Measurements from ENCODE around the gene DDIT4. TPM values are rescaled to one million over a fixed set of nuclear protein-coding genes. Genes with fewer than 3 reads are reported as not detected.

The DDIT4 gene
- total and polyA plus RNA-seq, 9 of the 15 experiments (the other 6 are each of a cell fraction or from before 2014, with no cell fraction given), result 8.2 to 675 (median 159) TPM

GRCh38 chr10:72276421-72277339, 3.0 kb downstream of the DDIT4 start:
- H3K9ac ChIP-seq (ENCODE audit: insufficient read depth in 1 of 2, low read depth in 2 of 2, low read length in 2 of 2), result peak overlapping the region; percentile 86 to 91; a peak in 3 of 4 replicates
- POLR2A ChIA-PET, result interaction anchor here (0.6 to 10.1 kb wide), 28 partner anchors 8 to 659 kb away, joined by 3 to 277 read pairs (median 11); partner anchors contain the start of genes ANAPC16 and ASCC1
- peak overlapping the region; percentile 95 for H3K4me2 ChIP-seq (ENCODE audit: insufficient read depth, low read length)
- DNase-seq (ENCODE audit: extremely low read depth in 1 of 4, low spot score in 3 of 4), result peak in 2 of 4 experiments; percentile 43 to 75
- H3K4me3 ChIP-seq, result peak overlapping the region; percentile 86
- H3K4me1 ChIP-seq (replicated peaks in 1 of 2; ENCODE audit: control insufficient read depth in 2 of 2, insufficient read depth in 2 of 2, low read length in 2 of 2), result peaks cover 24 to 44% of the 10 kb centered on the region in 2 experiments
- H3K9me3 ChIP-seq (replicated peaks; ENCODE audit: control insufficient read depth, insufficient read depth, low read depth, low read length), result no peaks in the 10 kb centered on the region
- no peak overlapping the region for H2AFZ ChIP-seq (ENCODE audit: low read depth, low read length)
- H3K9me1 ChIP-seq (ENCODE audit: control insufficient read depth, insufficient read depth, low read length), result no peaks in the 10 kb centered on the region
- H3K27me3 ChIP-seq (ENCODE audit: control insufficient read depth in 2 of 2, insufficient read depth in 2 of 2, low read length in 2 of 2), result no peaks in the 10 kb centered on the region
- peaks cover 25% of the 10 kb centered on the region for H3K36me3 ChIP-seq (ENCODE audit: control insufficient read depth, insufficient read depth, low read length)
- no TSS peak for BruUV-seq (replicated peaks)
- intact Hi-C loops (cut with micrococcal nuclease) (loop anchor here (1.0 to 2.0 kb wide), 3 partner anchors 20 to 52 kb away; no protein-coding TSS in a partner anchor), in situ Hi-C loops (cut with MboI) (loop anchor here (5.0 to 10.0 kb wide), 2 partner anchors 46 to 608 kb away; no protein-coding TSS in a partner anchor)
- H3K79me2 ChIP-seq (ENCODE audit: control insufficient read depth, insufficient read depth, low read length), result peaks cover 39% of the 10 kb centered on the region
- ATAC-seq, result peak; percentile 11
- WGBS (ENCODE audit: insufficient coverage, low coverage, missing lambda C conversion rate), result 25% methylated on average over 6 of the region's 6 CpGs
- peak overlapping the region; percentile 87; the same call in 2 of the 3 replicates for H3K27ac ChIP-seq (ENCODE audit: extremely low read depth, low read depth, low read length)
- H4K20me1 ChIP-seq (replicated peaks; ENCODE audit: control insufficient read depth, insufficient read depth, low read length), result peaks cover 28% of the 10 kb centered on the region
- CTCF ChIA-PET (ENCODE audit: low intra/inter-chr PET ratio), result interaction anchor here (1.1 kb wide), 1 partner anchor 60 kb away, joined by 3 read pairs; no protein-coding TSS in a partner anchor
- FAIRE-seq, result peak; percentile 32
- TF ChIP-seq PTRF (tag; IDR thresholded peaks at IDR 0.05) (no peak), RBM34 (IDR thresholded peaks at IDR 0.05; ENCODE audit: borderline replicate concordance, insufficient read depth, low read length) (no peak), HNRNPUL1 (IDR thresholded peaks at IDR 0.05; ENCODE audit: low read length) (no peak), ESRRA (IDR thresholded peaks at IDR 0.05; ENCODE audit: borderline replicate concordance, low read depth) (no peak), STAT6 (CRISPR knock-in tag; IDR thresholded peaks at IDR 0.05) (no peak), PRPF4 (IDR thresholded peaks at IDR 0.05; ENCODE audit: insufficient read depth, low read depth, low read length, poor library complexity, severe bottlenecking) (no peak), RBM17 (IDR thresholded peaks at IDR 0.05; ENCODE audit: borderline replicate concordance, low read depth, low read length) (no peak), ZNF655 (CRISPR knock-in tag; IDR thresholded peaks at IDR 0.05) (peak; percentile 93), NFE2L1 (tag; IDR thresholded peaks at IDR 0.05; ENCODE audit: borderline replicate concordance, low read depth) (no peak), NUFIP1 (IDR thresholded peaks at IDR 0.05; ENCODE audit: partially characterized antibody) (no peak), DIDO1 (tag; IDR thresholded peaks at IDR 0.05; ENCODE audit: low read depth) (peak; percentile 34; the same call in 1 of the 2 replicates), WHSC1 (IDR thresholded peaks at IDR 0.05; ENCODE audit: low read length) (no peak)
- TF ChIP-seq, protein P1, sequence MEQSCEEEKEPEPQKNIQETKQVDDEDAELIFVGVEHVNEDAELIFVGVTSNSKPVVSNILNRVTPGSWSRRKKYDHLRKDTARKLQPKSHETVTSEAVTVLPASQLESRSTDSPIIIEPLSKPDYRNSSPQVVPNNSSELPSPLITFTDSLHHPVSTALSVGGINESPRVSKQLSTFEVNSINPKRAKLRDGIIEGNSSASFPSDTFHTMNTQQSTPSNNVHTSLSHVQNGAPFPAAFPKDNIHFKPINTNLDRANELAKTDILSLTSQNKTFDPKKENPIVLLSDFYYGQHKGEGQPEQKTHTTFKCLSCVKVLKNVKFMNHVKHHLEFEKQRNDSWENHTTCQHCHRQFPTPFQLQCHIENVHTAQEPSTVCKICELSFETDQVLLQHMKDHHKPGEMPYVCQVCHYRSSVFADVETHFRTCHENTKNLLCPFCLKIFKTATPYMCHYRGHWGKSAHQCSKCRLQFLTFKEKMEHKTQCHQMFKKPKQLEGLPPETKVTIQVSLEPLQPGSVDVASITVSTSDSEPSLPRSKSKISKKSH (CRISPR knock-in tag; IDR thresholded peaks at IDR 0.05), result peak; percentile 94
